Measurements from ENCODE around the gene MEFV.

DNA sequence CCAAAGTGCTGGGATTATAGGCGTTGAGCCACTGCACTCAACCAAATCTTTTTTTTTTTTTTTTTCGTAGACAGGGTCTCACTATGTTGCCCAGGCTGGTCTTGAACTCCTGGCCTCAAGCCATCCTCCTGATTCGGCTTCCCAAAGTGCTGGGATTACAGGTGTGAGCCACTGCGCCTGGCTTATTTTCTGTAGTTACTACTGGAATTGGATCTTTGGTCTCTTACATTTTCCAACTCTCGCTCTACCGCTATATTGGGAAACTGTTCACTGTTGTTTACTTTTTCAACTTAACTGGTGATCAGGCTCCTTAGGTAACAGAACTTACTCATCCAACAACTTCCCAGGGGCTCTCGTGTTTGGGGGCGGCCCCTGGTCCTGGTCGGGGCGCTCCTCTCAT, 35.6 kb downstream of the MEFV start:
- TF ChIP-seq POLR2A (IDR thresholded peaks at IDR 0.05), result no peak
- TF ChIP-seq CTCF (IDR thresholded peaks at IDR 0.05 in 4 of 5, conservative IDR thresholded peaks at IDR 0.05 in 1 of 5), result no peak
